ENCODE data around the gene AUTS2.

- TF ChIP-seq, protein P1, sequence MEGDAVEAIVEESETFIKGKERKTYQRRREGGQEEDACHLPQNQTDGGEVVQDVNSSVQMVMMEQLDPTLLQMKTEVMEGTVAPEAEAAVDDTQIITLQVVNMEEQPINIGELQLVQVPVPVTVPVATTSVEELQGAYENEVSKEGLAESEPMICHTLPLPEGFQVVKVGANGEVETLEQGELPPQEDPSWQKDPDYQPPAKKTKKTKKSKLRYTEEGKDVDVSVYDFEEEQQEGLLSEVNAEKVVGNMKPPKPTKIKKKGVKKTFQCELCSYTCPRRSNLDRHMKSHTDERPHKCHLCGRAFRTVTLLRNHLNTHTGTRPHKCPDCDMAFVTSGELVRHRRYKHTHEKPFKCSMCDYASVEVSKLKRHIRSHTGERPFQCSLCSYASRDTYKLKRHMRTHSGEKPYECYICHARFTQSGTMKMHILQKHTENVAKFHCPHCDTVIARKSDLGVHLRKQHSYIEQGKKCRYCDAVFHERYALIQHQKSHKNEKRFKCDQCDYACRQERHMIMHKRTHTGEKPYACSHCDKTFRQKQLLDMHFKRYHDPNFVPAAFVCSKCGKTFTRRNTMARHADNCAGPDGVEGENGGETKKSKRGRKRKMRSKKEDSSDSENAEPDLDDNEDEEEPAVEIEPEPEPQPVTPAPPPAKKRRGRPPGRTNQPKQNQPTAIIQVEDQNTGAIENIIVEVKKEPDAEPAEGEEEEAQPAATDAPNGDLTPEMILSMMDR (IDR thresholded peaks at IDR 0.05) = no peak
- no peak for TF ChIP-seq POLR2AphosphoS5 (IDR thresholded peaks at IDR 0.05)
These were observed 828.1 kb downstream of the AUTS2 start for GRCh38 chr7:70426249-70426880.

Data from breast epithelium (tissue), 3 donors.